ENCODE results near the gene ZNF853. TPM values are rescaled to one million over a fixed set of nuclear protein-coding genes. Genes with fewer than 3 reads are reported as not detected.

The ZNF853 gene
- total and polyA plus RNA-seq, 2 experiments from 2014 or later = 8.0 to 9.8 TPM

Other genes with a start within 250 kb of the ZNF853 start
- gene RAC1, start 241.1 kb upstream of the ZNF853 start, total RNA-seq = 74.7 and 105 TPM in 2 replicates
- gene RAC1, start 241.1 kb upstream of the ZNF853 start, polyA plus RNA-seq = 429 and 452 TPM in 2 replicates
- 17.5 and 21.8 TPM in 2 replicates for gene DAGLB, start 167.7 kb upstream of the ZNF853 start, total RNA-seq
- 14.3 and 22.2 TPM in 2 replicates for gene DAGLB, start 167.7 kb upstream of the ZNF853 start, polyA plus RNA-seq
- gene KDELR2, start 131.5 kb upstream of the ZNF853 start, total RNA-seq = 327 and 351 TPM in 2 replicates
- gene KDELR2, start 131.5 kb upstream of the ZNF853 start, polyA plus RNA-seq = 525 and 530 TPM in 2 replicates
- gene GRID2IP, start 64.1 kb upstream of the ZNF853 start, total RNA-seq = 0.44 and 0.73 TPM in 2 replicates
- gene GRID2IP, start 64.1 kb upstream of the ZNF853 start, polyA plus RNA-seq = 0.25 TPM in 1 of 2 replicates, not detected in the other
- gene ZDHHC4, start 38.2 kb upstream of the ZNF853 start, total RNA-seq = 60.4 and 76.4 TPM in 2 replicates
- 97.3 and 109 TPM in 2 replicates for gene ZDHHC4, start 38.2 kb upstream of the ZNF853 start, polyA plus RNA-seq
- gene INTS15, start 25.6 kb upstream of the ZNF853 start, total RNA-seq = 21.4 and 23.1 TPM in 2 replicates
- gene INTS15, start 25.6 kb upstream of the ZNF853 start, polyA plus RNA-seq = 25.9 and 26.1 TPM in 2 replicates
- gene ZNF316, start 21.7 kb downstream of the ZNF853 start, total RNA-seq = 13.3 and 16.9 TPM in 2 replicates
- gene ZNF316, start 21.7 kb downstream of the ZNF853 start, polyA plus RNA-seq = 26.7 and 31.8 TPM in 2 replicates
- gene ZNF12, start 91.3 kb downstream of the ZNF853 start, total RNA-seq = 18.5 and 22.2 TPM in 2 replicates
- 14.7 and 16.5 TPM in 2 replicates for gene ZNF12, start 91.3 kb downstream of the ZNF853 start, polyA plus RNA-seq
- gene RSPH10B2, start 138.5 kb downstream of the ZNF853 start, total RNA-seq = not detected in 2 replicates
- gene RSPH10B2, start 138.5 kb downstream of the ZNF853 start, polyA plus RNA-seq = not detected in 2 replicates
- gene CCZ1B, start 210.7 kb downstream of the ZNF853 start, total RNA-seq = 16.4 and 25.0 TPM in 2 replicates
- gene CCZ1B, start 210.7 kb downstream of the ZNF853 start, polyA plus RNA-seq = 28.9 and 38.9 TPM in 2 replicates

Measured in hepatocyte (in vitro differentiated cells).